8988T (cell line): ENCODE data around the gene DYNLT2B.
"Not testable (repeated sequence)": the region's sequence is repeated elsewhere in the genome, so short reads cannot be mapped to it uniquely, and the experiment has no call there.

Experiments
- DNase-seq: peaks from one replicate; pipeline ENCODE4 v3.0.0; 2011

The DYNLT2B gene

GRCh38 chr3:196268284-196269163, 49.5 kb downstream of the DYNLT2B start:
- DNase-seq, result no peak

GRCh38 chr3:196263819-196264218, 54.2 kb downstream of the DYNLT2B start:
- DNase-seq, result no peak

GRCh38 chr3:196260784-196261183, 57.3 kb downstream of the DYNLT2B start:
- DNase-seq, result no peak

DNA sequence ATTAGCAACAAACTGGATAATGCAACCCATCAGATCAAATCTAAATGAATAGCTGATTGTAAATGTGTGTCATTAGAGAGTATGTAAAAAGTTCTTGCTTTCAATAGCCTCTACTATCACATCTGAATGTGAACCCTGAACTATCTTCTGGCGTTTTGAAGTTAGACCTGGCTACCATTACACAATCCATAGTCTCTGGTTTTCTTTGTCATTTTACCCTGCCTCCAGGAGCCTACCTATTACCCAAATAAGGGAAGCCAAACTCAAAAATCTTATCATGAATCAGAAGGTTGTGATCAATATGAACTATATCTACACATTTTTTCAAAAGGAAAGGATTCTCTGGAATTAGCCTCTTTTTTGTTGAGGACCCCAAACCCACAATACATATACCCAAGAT, 62.3 kb downstream of the DYNLT2B start:
- DNase-seq, result no peak

- DNase-seq, result no peak
Measured at GRCh38 chr3:196254376-196255283, 63.4 kb downstream of the DYNLT2B start.

DNA sequence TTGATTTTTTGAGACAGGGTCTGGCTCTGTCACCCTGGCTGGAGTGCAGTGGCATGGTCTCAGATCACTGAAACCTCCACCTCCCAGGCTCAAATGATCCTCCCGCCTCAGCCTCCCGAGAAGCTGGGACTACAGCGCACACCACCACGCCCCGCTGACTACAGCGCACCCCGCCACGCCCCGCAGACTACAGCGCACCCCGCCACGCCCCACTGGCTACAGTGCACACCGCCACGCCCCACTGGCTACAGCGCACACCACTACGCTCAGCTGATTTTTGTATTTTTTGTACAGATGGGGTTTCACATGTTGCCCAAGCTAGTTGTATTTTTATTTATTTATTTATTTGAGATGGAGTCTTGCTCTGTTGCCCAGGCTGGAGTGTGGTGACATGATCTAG, 66.1 kb downstream of the DYNLT2B start:
- DNase-seq, result no peak

GRCh38 chr3:196246612-196247308, 71.3 kb downstream of the DYNLT2B start:
- no peak for DNase-seq

DNA sequence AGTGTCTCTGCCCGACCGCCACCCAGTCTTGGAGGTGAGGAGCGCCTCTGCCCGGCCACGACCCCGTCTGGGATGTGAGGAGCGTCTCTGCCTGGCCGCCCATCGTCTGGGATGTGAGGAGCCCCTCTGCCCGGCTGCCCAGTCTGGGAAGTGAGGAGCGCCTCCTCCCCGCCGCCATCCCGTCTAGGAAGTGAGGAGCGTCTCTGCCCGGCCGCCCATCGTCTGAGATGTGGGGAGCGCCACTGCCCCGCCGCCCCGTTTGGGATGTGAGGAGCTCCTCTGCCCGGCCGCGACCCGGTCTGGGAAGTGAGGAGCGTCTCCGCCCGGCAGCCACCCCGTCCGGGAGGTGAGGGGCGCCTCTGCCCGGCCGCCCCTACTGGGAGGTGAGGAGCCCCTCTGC, 73.9 kb downstream of the DYNLT2B start:
- DNase-seq, result not testable (repeated sequence)

- DNase-seq, result no peak
Measured at GRCh38 chr3:196241704-196242103, 76.3 kb downstream of the DYNLT2B start.
